Left lobe of liver (tissue), 2 donors: ENCODE results near the gene FERMT2. TPM values are rescaled to one million over a fixed set of nuclear protein-coding genes. Genes with fewer than 3 reads are reported as not detected.
"Not testable (repeated sequence)": the region's sequence is repeated elsewhere in the genome, so short reads cannot be mapped to it uniquely, and the experiment has no call there.

Experiments used
- ATAC-seq: fragments of 200-7000 bp; cut with Tn5 transposase; one replicate; pipeline ENCODE4 v1.9.1; 2020; ENCODE audit warnings: mild to moderate bottlenecking, moderate library complexity
- DNase-seq: peaks from one replicate; pipeline ENCODE4 v3.0.0-alpha.2; 2020; ENCODE audit warnings: low spot score
- total RNA-seq: library from RNA; stranded (reverse); gene quantifications from one replicate; pipeline ENCODE4 v1.2.1, GENCODE V29; 2021
- donor health status: DM: no; HTN: no; CAD: no; lungs with moderate emphysema.
- donor health status: DM: no; HTN: yes; CAD: no.

FERMT2 gene
- total RNA-seq, 1 donor from 2014 or later: 61.5 TPM

GRCh38 chr14:52871606-52872005, 79.2 kb downstream of the FERMT2 start:
- ATAC-seq: no peak
- DNase-seq: no peak

- ATAC-seq (peak; percentile 56), DNase-seq (no peak)
Measured at GRCh38 chr14:52868911-52869618, 81.8 kb downstream of the FERMT2 start.

- not testable (repeated sequence) for ATAC-seq, DNase-seq
Measured at GRCh38 chr14:52864893-52865292, 86.0 kb downstream of the FERMT2 start.

GRCh38 chr14:52863334-52863700, 87.5 kb downstream of the FERMT2 start:
- no peak for ATAC-seq
- DNase-seq: no peak

GRCh38 chr14:52862632-52863333, 88.1 kb downstream of the FERMT2 start:
- ATAC-seq: no peak
- DNase-seq: no peak

- ATAC-seq (no peak), DNase-seq (no peak)
Measured at GRCh38 chr14:52861403-52861802, 89.4 kb downstream of the FERMT2 start.

GRCh38 chr14:52860910-52861309, 89.9 kb downstream of the FERMT2 start:
- DNase-seq: no peak

GRCh38 chr14:52860209-52860608, 90.6 kb downstream of the FERMT2 start:
- peak; percentile 80 for ATAC-seq
- DNase-seq: no peak

More at GRCh38 chr14:52860910-52861309, 89.9 kb downstream of the FERMT2 start:
- no peak for ATAC-seq

- no peak for DNase-seq
- no peak for ATAC-seq
Measured at GRCh38 chr14:52856139-52856538, 94.7 kb downstream of the FERMT2 start.

- DNase-seq: no peak
- ATAC-seq: peak; percentile 59
Measured at GRCh38 chr14:52853522-52853854, 97.4 kb downstream of the FERMT2 start.

GRCh38 chr14:52852810-52853521, 97.9 kb downstream of the FERMT2 start:
- DNase-seq: no peak
- ATAC-seq: peak; percentile 92

GRCh38 chr14:52850451-52850909, 100.4 kb downstream of the FERMT2 start:
- no peak for ATAC-seq
- no peak for DNase-seq

GRCh38 chr14:52848626-52849025, 102.2 kb downstream of the FERMT2 start:
- DNase-seq (no peak), ATAC-seq (no peak)

- no peak for ATAC-seq
- no peak for DNase-seq
Measured at GRCh38 chr14:52846591-52846990, 104.3 kb downstream of the FERMT2 start.

- ATAC-seq (no peak), DNase-seq (no peak)
Measured at GRCh38 chr14:52845081-52845480, 105.8 kb downstream of the FERMT2 start.

GRCh38 chr14:52844262-52845060, 106.4 kb downstream of the FERMT2 start:
- peak; percentile 59 for ATAC-seq
- DNase-seq: no peak

- ATAC-seq: peak; percentile 54
Measured at GRCh38 chr14:52840877-52841276, 110.0 kb downstream of the FERMT2 start.

GRCh38 chr14:52837451-52837850, 113.4 kb downstream of the FERMT2 start:
- ATAC-seq: no peak
- DNase-seq: no peak

More at GRCh38 chr14:52840877-52841276, 110.0 kb downstream of the FERMT2 start:
- no peak for DNase-seq

- ATAC-seq: no peak
- DNase-seq: no peak
Measured at GRCh38 chr14:52836063-52836462, 114.8 kb downstream of the FERMT2 start.

GRCh38 chr14:52835122-52835903, 115.5 kb downstream of the FERMT2 start:
- ATAC-seq (peak; percentile 24), DNase-seq (no peak)
